ENCODE measurements around the gene APOL6.

GRCh38 chr22:35674335-35674734 lies 26.1 kb downstream of the APOL6 start:
- TF ChIP-seq CTCF (IDR thresholded peaks at IDR 0.05), result no peak
- TF ChIP-seq POLR2AphosphoS5 (IDR thresholded peaks at IDR 0.05), result no peak
- no peak for TF ChIP-seq EP300 (IDR thresholded peaks at IDR 0.05)

Measured in suprapubic skin (tissue), 4 donors.